HG02970 (cell line): ENCODE data around the gene USP37.
"Not testable (repeated sequence)": the region's sequence is repeated elsewhere in the genome, so short reads cannot be mapped to it uniquely, and the experiment has no call there.

ENCODE experiments used
- ATAC-seq: cut with Tn5 transposase; IDR thresholded peaks from one replicate; pipeline ENCODE4 v1.9.1; 2021; ENCODE audit warnings: mild to moderate bottlenecking, moderate library complexity, moderate number of reproducible peaks; ENCODE audit not compliant: unreplicated experiment, low FRiP score

USP37 gene

DNA sequence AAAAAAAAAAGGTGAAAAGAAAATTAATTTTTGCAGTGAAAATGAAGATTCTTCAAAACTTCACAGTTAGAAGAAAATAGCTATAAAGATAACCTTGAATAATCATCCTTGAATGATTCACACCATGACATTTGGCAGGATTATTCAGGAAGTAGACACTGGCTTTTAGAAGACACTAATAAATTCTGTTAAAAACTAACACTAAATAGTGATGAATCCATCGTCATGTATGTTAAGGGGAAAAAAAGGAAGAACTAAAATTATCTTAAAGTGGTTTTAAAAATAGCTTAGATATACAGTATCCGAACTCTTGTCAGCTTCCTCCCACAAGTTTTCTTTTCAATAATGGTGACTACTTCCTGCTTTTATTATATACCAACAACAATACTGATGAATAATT is 10.2 kb downstream of the USP37 start:
- ATAC-seq, result no peak

GRCh38 chr2:218555527-218555926 is 12.6 kb downstream of the USP37 start:
- no peak for ATAC-seq

DNA sequence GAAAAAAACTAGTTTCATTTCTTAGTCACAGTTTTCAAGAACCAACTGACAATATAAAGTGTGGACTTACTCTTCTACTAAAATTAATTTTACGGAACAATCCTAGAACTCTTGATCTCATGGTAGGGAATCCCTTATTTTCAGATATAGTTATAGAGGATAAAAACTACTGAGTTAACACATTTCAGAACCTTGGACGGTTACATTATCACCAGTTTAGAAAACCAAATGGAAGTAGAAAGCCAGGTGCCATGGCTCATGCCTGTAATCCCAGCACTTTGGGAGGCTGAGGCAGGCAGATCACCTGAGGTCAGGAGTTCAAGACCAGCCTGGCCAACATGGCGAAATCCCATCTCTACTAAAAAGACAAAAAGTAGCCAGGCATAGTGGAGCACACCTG is 13.9 kb downstream of the USP37 start:
- not testable (repeated sequence) for ATAC-seq

GRCh38 chr2:218547978-218548377 is 20.2 kb downstream of the USP37 start:
- ATAC-seq, result no peak

GRCh38 chr2:218547511-218547910 is 20.6 kb downstream of the USP37 start:
- ATAC-seq, result no peak

DNA sequence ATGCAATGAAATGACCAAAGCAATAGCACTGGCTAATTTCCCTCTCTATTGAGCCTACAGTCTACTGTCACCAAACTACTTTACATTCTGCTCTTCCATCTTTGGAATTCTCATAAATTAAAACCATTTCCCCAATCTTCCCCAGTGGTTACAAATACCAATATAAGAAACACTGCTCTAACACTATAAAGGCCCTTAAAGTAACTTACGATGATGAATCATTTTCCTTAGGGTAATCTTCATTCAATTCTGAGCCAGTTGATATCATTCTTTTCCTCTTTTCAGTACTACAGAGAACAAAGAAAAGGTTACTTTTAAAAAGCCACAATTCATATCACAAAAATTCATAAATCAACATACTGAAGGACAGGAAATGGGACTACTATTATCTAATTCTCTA is 22.1 kb downstream of the USP37 start:
- no peak for ATAC-seq

DNA sequence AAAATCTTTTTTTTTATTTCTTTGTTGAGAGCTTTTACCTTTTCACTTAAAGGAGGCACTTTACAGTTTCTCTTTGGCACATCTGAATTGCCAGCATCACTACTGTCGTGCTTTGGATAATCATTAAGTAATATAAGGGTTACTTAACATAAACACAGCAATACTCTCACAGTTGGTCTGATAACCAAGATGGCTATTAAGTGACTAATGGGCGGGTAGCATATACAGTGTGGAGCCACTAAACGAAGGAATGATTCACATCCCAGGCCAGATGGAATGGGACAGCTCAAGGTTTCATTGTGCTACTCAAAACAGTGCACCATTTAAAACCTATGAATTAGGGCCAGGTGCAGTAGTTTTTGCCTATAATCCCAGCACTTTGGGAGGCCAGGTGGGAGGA is 28.1 kb downstream of the USP37 start:
- ATAC-seq, result no peak

- ATAC-seq, result no peak
These were observed 31.2 kb downstream of the USP37 start for GRCh38 chr2:218536804-218537494.

GRCh38 chr2:218529990-218530389 is 38.2 kb downstream of the USP37 start:
- ATAC-seq, result no peak

DNA sequence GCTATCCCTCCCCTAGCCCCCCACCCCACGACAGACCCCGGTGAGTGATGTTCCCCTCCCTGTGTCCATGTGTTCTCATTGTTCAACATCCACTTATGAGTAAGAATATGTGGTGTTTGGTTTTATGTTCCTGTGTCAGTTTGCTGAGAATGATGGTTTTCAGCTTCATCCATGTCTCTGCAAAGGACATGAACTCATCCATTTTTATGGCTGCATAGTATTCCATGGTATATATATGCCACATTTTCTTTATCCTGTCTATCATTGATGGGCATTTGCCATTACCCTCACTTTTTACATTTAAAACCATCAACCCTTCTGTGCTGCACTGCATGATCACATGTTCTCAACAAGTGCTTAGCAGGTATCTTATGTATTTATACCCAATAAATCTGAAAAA is 39.7 kb downstream of the USP37 start:
- ATAC-seq, result not testable (repeated sequence)

- no peak for ATAC-seq
These were observed 44.5 kb downstream of the USP37 start for GRCh38 chr2:218523651-218524050.

- no peak for ATAC-seq
These were observed 49.3 kb downstream of the USP37 start for GRCh38 chr2:218518876-218519275.

- no peak for ATAC-seq
These were observed 50.5 kb downstream of the USP37 start for GRCh38 chr2:218517434-218518206.

- no peak for ATAC-seq
These were observed 51.5 kb downstream of the USP37 start for GRCh38 chr2:218516614-218517013.

- no peak for ATAC-seq
These were observed 54.5 kb downstream of the USP37 start for GRCh38 chr2:218513676-218514075.

GRCh38 chr2:218508299-218508698 is 59.9 kb downstream of the USP37 start:
- ATAC-seq, result no peak

DNA sequence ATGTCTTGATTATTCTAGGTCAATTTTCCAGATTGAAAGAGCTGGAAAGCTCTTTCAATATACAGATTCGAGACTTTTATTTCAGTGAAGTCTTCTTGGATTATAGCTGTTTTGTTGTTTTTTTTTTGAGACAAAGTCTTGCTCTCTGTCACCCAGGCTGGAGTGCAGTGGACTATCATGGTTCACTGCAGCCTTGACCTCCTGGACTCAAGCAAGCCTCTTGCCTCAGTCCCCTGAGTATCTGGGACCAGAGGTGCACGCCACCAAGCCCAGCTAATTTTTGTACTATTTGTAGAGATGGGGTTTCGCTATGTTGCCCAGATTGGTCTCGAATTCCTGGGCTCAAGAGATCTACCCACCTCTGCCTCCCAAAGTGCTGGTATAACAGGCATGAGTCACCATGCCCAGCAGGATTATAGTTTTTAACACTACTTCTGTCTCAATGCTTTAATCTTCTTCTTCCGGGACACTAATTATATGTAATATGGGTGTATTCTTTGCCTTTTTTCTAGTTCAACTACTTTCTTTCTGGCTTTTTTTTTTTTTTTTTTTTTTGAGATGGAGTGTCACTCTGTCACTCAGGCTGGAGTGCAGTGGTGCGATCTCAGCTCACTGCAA is 62.3 kb downstream of the USP37 start:
- ATAC-seq, result no peak

DNA sequence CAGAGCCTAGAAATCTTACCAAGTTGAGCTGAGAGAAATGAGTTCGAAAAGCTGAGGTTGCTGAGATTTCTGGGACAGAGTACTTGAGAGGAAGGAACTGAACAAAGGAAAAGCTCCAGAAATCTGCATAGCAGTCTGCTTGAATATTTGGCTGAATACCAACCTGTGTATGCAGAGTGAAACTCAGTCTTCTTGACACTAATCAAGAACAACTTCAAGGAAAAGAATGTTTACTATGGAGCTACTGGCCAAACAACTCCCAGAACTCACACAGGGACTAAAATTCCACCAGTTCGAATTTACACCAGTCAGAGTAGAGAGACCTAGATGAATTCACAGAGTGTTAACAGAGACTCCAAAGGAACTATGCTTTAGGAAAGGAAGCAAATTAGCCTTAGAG is 66.5 kb downstream of the USP37 start:
- no peak for ATAC-seq

- ATAC-seq, result no peak
These were observed 67.6 kb downstream of the USP37 start for GRCh38 chr2:218500501-218501060.

- no peak for ATAC-seq
These were observed 82.0 kb downstream of the USP37 start for GRCh38 chr2:218485986-218486667.

DNA sequence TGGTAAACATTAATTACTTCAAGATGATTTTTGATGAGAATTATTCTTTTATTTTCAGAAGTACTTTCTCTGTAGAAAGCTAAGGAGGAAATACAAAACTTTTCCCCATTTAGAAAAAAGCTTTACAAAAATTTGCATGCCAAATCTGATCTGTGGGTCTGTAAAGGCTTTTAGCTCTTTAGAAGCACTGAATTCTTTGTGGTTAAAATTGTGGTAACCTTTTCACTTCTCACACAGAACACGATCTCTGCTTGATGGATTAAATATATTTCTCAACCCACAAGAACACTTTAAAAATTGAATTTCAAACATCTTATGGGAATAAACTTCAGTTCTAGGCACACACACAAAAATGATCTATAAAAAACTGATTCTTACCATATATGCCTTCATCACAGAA is 85.5 kb downstream of the USP37 start:
- ATAC-seq, result no peak
